ENCODE results near the gene TMPRSS7. TPM values are rescaled to one million over a fixed set of nuclear protein-coding genes. Genes with fewer than 3 reads are reported as not detected.

Gene TMPRSS7
- total and polyA plus RNA-seq, 2 experiments from 2014 or later, result not detected

GRCh38 chr3:112084980-112085705, 50.6 kb downstream of the TMPRSS7 start:
- Mint-ChIP-seq H3K9me3 (no peaks in the 10 kb centered on the region), H3K4me1 (peaks cover 32% of the 10 kb centered on the region), H3K27ac (no peak overlapping the region), H3K36me3 (ENCODE audit: low read depth) (no peaks in the 10 kb centered on the region), H3K4me3 (peak overlapping the region; percentile 95), H3K27me3 (ENCODE audit: insufficient read depth, low read depth, poor library complexity) (peaks cover 9% of the 10 kb centered on the region)
- Histone ChIP-seq H3K4me2 (peak overlapping the region; percentile 96), H2AFZ (peak overlapping the region; percentile 96), H3K36me3 (ENCODE audit: insufficient read depth) (no peaks in the 10 kb centered on the region), H4K20me1 (replicated peaks; ENCODE audit: insufficient read depth) (peaks cover 3% of the 10 kb centered on the region; the same call in 1 of the 2 replicates), H3K9me2 (ENCODE audit: insufficient read depth) (no peaks in the 10 kb centered on the region), H3K4me3 (peak overlapping the region; percentile 94), H3F3A (replicated peaks; ENCODE audit: low read depth) (peaks cover 5% of the 10 kb centered on the region; the same call in 1 of the 2 replicates), H3K79me2 (replicated peaks; ENCODE audit: insufficient read depth) (peaks cover 30% of the 10 kb centered on the region), H3K27me3 (ENCODE audit: insufficient read depth) (peaks cover 19% of the 10 kb centered on the region), H3K4me1 (ENCODE audit: insufficient read depth) (peaks cover 22% of the 10 kb centered on the region), H3K27ac (ENCODE audit: low read depth) (no peak overlapping the region)
- ATAC-seq, result no peak
- TF ChIP-seq, protein P1, sequence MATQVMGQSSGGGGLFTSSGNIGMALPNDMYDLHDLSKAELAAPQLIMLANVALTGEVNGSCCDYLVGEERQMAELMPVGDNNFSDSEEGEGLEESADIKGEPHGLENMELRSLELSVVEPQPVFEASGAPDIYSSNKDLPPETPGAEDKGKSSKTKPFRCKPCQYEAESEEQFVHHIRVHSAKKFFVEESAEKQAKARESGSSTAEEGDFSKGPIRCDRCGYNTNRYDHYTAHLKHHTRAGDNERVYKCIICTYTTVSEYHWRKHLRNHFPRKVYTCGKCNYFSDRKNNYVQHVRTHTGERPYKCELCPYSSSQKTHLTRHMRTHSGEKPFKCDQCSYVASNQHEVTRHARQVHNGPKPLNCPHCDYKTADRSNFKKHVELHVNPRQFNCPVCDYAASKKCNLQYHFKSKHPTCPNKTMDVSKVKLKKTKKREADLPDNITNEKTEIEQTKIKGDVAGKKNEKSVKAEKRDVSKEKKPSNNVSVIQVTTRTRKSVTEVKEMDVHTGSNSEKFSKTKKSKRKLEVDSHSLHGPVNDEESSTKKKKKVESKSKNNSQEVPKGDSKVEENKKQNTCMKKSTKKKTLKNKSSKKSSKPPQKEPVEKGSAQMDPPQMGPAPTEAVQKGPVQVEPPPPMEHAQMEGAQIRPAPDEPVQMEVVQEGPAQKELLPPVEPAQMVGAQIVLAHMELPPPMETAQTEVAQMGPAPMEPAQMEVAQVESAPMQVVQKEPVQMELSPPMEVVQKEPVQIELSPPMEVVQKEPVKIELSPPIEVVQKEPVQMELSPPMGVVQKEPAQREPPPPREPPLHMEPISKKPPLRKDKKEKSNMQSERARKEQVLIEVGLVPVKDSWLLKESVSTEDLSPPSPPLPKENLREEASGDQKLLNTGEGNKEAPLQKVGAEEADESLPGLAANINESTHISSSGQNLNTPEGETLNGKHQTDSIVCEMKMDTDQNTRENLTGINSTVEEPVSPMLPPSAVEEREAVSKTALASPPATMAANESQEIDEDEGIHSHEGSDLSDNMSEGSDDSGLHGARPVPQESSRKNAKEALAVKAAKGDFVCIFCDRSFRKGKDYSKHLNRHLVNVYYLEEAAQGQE (IDR thresholded peaks at IDR 0.05; ENCODE audit: unreplicated experiment), result no peak
- TF ChIP-seq JUNB (IDR thresholded peaks at IDR 0.05; ENCODE audit: unreplicated experiment) (no peak), EZH2phosphoT487 (IDR thresholded peaks at IDR 0.05; ENCODE audit: unreplicated experiment) (no peak), NANOG (IDR thresholded peaks at IDR 0.05; ENCODE audit: borderline replicate concordance) (no peak), CREB1 (CRISPR knock-in tag; IDR thresholded peaks at IDR 0.05; ENCODE audit: low read depth) (no peak), CTCF (conservative IDR thresholded peaks at IDR 0.05; ENCODE audit: low read depth in 2 of 2) (no peak), ETS1 (IDR thresholded peaks at IDR 0.05) (no peak), ZNF114 (CRISPR knock-in tag; IDR thresholded peaks at IDR 0.05) (no peak), ZNF331 (CRISPR knock-in tag; IDR thresholded peaks at IDR 0.05; ENCODE audit: low read depth) (no peak), STAT1 (IDR thresholded peaks at IDR 0.05; ENCODE audit: unreplicated experiment) (no peak), EZH2 (IDR thresholded peaks at IDR 0.05; ENCODE audit: low read depth, unreplicated experiment) (no peak), POLR2AphosphoS5 (IDR thresholded peaks at IDR 0.05; ENCODE audit: low read depth) (no peak)
- TF ChIP-seq, protein P2, sequence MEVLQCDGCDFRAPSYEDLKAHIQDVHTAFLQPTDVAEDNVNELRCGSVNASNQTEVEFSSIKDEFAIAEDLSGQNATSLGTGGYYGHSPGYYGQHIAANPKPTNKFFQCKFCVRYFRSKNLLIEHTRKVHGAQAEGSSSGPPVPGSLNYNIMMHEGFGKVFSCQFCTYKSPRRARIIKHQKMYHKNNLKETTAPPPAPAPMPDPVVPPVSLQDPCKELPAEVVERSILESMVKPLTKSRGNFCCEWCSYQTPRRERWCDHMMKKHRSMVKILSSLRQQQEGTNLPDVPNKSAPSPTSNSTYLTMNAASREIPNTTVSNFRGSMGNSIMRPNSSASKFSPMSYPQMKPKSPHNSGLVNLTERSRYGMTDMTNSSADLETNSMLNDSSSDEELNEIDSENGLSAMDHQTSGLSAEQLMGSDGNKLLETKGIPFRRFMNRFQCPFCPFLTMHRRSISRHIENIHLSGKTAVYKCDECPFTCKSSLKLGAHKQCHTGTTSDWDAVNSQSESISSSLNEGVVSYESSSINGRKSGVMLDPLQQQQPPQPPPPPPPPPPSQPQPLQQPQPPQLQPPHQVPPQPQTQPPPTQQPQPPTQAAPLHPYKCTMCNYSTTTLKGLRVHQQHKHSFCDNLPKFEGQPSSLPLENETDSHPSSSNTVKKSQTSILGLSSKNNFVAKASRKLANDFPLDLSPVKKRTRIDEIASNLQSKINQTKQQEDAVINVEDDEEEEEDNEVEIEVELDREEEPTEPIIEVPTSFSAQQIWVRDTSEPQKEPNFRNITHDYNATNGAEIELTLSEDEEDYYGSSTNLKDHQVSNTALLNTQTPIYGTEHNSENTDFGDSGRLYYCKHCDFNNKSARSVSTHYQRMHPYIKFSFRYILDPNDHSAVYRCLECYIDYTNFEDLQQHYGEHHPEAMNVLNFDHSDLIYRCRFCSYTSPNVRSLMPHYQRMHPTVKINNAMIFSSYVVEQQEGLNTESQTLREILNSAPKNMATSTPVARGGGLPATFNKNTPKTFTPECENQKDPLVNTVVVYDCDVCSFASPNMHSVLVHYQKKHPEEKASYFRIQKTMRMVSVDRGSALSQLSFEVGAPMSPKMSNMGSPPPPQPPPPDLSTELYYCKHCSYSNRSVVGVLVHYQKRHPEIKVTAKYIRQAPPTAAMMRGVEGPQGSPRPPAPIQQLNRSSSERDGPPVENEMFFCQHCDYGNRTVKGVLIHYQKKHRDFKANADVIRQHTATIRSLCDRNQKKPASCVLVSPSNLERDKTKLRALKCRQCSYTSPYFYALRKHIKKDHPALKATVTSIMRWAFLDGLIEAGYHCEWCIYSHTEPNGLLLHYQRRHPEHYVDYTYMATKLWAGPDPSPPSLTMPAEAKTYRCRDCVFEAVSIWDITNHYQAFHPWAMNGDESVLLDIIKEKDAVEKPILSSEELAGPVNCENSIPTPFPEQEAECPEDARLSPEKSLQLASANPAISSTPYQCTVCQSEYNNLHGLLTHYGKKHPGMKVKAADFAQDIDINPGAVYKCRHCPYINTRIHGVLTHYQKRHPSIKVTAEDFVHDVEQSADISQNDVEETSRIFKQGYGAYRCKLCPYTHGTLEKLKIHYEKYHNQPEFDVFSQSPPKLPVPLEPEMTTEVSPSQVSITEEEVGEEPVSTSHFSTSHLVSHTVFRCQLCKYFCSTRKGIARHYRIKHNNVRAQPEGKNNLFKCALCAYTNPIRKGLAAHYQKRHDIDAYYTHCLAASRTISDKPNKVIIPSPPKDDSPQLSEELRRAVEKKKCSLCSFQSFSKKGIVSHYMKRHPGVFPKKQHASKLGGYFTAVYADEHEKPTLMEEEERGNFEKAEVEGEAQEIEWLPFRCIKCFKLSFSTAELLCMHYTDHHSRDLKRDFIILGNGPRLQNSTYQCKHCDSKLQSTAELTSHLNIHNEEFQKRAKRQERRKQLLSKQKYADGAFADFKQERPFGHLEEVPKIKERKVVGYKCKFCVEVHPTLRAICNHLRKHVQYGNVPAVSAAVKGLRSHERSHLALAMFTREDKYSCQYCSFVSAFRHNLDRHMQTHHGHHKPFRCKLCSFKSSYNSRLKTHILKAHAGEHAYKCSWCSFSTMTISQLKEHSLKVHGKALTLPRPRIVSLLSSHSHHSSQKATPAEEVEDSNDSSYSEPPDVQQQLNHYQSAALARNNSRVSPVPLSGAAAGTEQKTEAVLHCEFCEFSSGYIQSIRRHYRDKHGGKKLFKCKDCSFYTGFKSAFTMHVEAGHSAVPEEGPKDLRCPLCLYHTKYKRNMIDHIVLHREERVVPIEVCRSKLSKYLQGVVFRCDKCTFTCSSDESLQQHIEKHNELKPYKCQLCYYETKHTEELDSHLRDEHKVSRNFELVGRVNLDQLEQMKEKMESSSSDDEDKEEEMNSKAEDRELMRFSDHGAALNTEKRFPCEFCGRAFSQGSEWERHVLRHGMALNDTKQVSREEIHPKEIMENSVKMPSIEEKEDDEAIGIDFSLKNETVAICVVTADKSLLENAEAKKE (CRISPR knock-in tag; IDR thresholded peaks at IDR 0.05), result no peak
- DNase-seq (ENCODE audit: low spot score), result no peak

Data from GM23338 (cell line).